A549 treated with CORT108297 at 1 μM for 4 hours (cell line): ENCODE results near the gene ATG4D. TPM values are rescaled to one million over a fixed set of nuclear protein-coding genes. Genes with fewer than 3 reads are reported as not detected.

Source experiments
- total RNA-seq: library from RNA; stranded (reverse); fragments of 200-300 nt; extraction: Qiagen RNA extraction; gene quantifications from 5 replicates; pipeline ENCODE4 v1.2.3, GENCODE V29; 2022

The ATG4D gene
- total RNA-seq = 15.1 to 22.7 TPM (median 21.9 TPM) in 5 replicates

DNA sequence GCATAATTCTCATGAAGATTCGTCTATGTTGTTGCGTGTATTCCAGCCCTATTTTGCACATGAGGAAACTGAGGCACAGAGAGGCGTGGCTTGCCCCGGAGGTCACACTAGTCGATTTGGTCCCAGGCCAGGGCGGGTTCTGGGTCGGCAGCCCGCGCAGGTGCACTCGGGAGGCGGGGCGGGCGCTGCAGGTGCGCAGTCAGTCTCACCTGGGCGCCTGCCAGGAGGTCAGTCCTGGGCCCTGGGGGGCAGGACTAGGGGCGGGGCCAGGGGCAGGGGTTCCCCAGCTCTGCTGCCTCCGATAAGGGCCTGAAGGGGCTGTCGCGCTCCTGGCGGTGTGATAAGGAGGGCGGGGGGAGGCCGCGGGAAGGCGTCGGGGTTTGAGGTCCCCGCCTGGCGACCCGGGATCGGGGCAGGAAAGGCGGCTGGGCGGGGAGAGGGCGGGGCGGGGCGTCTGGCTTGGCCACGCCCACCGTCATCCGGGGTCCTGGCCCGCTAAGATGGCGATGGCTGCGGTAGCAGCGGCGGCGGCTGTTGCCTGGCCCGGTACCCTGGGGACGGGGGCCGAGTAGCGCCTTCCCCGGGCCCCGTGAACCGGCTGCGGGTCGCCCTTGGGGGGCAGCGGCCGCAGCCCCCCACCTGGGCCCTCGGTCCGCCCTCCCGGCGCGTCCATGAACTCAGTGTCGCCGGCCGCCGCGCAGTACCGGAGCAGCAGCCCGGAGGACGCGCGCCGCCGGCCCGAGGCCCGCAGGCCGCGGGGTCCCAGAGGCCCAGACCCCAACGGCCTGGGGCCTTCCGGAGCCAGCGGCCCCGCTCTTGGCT lies at the start of gene ATG4D:
Gene ATG4D, plus strand, starts transcription at position 485 of the 822 bp plus-strand sequence. Its CDS starts 187 bp downstream, at position 672.

DNA sequence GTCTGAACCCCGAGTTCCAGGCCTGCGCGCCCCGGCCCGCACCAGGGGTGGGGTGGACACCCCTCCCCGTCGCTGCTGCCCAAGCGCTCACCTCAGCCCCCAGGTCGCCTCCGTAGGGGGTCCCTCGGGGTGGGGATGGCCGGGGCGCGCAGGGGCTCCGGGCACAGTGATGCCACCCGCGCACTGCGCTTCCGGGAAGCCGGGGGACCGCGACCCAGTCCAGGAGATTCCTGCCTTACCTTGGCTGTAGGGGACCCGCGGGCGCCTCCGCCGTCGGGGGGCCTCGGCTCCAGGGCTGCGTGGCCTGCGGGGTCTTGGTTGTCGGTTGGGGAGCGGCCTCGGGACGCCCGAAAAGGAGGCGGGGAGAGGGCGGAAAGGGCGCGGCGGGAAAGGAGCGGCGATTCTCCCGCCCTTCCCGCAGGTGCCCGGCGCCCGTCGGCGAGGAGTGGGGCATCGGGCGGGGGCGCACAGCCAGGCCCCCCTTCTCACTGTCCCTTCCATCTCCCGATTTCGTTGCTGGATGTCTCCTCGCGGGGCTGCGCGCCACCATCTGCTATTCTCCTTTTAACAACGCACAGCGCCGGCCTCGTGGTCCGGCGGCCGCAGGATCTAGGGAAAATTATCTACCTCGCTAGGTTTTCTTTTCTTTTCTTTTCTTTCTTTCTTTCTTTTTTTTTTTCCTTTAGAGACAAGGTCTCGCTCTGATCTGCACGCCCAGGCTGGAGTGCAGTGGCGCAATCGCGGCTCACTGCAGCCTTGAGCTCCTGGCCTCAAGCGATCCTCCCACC lies 40.5 kb upstream of the ATG4D start, which contains the start of gene KEAP1:
Gene KEAP1, minus strand, starts transcription at position 355 of the 788 bp plus-strand sequence. CDS start 3,323 bp downstream, outside the sequence.

GRCh38 chr19:10517361-10517759 lies 26.3 kb upstream of the ATG4D start, which contains the start of gene S1PR5:
S1PR5 (minus strand) TSS chr19:10517447; CDS start chr19:10515011, 2,436 bp downstream.

DNA sequence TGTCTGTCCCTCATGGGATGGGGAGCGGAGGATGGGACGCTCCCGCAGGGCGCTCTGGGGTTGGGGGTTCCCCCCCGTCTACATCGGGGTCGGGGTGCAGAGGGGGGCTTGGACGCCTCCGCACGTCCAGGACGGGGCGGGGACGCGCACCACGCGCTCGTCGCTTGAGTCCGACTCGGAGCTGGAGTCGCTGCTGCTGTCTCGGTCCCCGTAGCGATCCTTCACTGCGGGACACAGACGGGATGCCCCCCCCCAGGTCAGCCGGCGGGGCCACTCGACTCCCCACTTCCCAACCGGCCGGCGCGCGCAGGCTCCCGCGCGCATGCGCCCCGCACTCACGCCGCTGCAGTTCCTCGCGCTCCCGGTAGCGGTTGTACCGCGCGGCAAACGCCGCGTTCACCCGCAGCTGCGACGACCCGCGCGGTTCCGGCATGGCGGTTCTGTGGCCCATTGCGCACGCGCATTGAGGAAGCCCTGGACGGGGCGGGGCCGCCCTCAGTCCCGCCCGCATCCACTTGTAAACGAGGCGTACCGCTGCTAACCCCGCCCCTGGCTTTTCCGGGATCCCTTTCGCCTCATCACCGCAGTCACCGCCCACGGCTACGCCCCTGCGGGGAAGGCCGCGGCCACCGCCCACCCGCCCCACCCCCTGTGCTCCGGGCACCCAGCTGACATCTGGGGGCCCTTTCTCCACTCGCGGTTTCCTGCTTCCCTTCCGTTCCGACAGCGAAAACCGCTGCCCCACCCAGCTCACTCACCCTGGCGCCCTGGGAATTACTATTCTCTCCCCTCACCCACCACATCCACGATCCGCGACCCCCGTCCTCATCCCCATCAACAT lies 22.1 kb downstream of the ATG4D start, which contains the start of gene KRI1:
Gene KRI1, minus strand, starts transcription at position 444 of the 841 bp plus-strand sequence. Its CDS starts 11 bp downstream, at position 433.

GRCh38 chr19:10568826-10569651 lies 25.3 kb downstream of the ATG4D start, which contains the start of gene CDKN2D:
CDKN2D (minus strand) TSS chr19:10568979; CDS start chr19:10568653, 326 bp downstream.

GRCh38 chr19:10587022-10587838 lies 43.5 kb downstream of the ATG4D start, which contains the start of gene AP1M2:
AP1M2 (minus strand) TSS chr19:10587312; CDS start chr19:10587231, 81 bp downstream.

Other genes starting within 250 kb of the ATG4D start
- 1.4 to 3.2 TPM (median 2.3 TPM) in 5 replicates for gene ZGLP1, start 234.1 kb upstream of the ATG4D start, total RNA-seq
- gene FDX2, start 227.9 kb upstream of the ATG4D start, total RNA-seq = 25.9 to 41.7 TPM (median 33.8 TPM) in 5 replicates
- gene RAVER1, start 210.4 kb upstream of the ATG4D start, total RNA-seq = 21.7 to 31.3 TPM (median 28.9 TPM) in 5 replicates
- 7.2 to 11.0 TPM (median 8.8 TPM) in 5 replicates for gene ICAM3, start 204.3 kb upstream of the ATG4D start, total RNA-seq
- 27.3 to 52.9 TPM (median 43.9 TPM) in 5 replicates for gene TYK2, start 163.3 kb upstream of the ATG4D start, total RNA-seq
- 159 to 201 TPM (median 189 TPM) in 5 replicates for gene CDC37, start 140.4 kb upstream of the ATG4D start, total RNA-seq
- 3.8 to 5.4 TPM (median 4.9 TPM) in 5 replicates for gene PDE4A, start 123.4 kb upstream of the ATG4D start, total RNA-seq
- 51.2 to 65.8 TPM (median 62.5 TPM) in 5 replicates for gene KEAP1, start 40.5 kb upstream of the ATG4D start, total RNA-seq
- gene S1PR5, start 26.5 kb upstream of the ATG4D start, total RNA-seq = 1.5 to 2.5 TPM (median 2.1 TPM) in 5 replicates
- 15.1 to 18.2 TPM (median 17.5 TPM) in 5 replicates for gene KRI1, start 22.1 kb downstream of the ATG4D start, total RNA-seq
- gene CDKN2D, start 25.1 kb downstream of the ATG4D start, total RNA-seq = 4.7 to 7.2 TPM (median 7.0 TPM) in 5 replicates
- gene AP1M2, start 43.4 kb downstream of the ATG4D start, total RNA-seq = 27.7 to 55.1 TPM (median 44.5 TPM) in 5 replicates
- 5.8 to 9.3 TPM (median 6.8 TPM) in 5 replicates for gene SLC44A2, start 81.6 kb downstream of the ATG4D start, total RNA-seq
- 149 to 174 TPM (median 168 TPM) in 5 replicates for gene ILF3, start 110.4 kb downstream of the ATG4D start, total RNA-seq
- gene QTRT1, start 157.5 kb downstream of the ATG4D start, total RNA-seq = 27.7 to 39.3 TPM (median 36.7 TPM) in 5 replicates
- 49.7 to 58.5 TPM (median 54.2 TPM) in 5 replicates for gene DNM2, start 174.2 kb downstream of the ATG4D start, total RNA-seq